Fibroblast of lung (primary cell): ENCODE results near the gene GTF2H1. TPM values are rescaled to one million over a fixed set of nuclear protein-coding genes. Genes with fewer than 3 reads are reported as not detected.

Experiments used
- DNase-seq, 2 donors: peaks; one replicate each; pipeline versions ENCODE4 v3.0.0 to v3.0.0-alpha.2; 2010; ENCODE audit warnings: low read depth in 2 of 2
- H2AFZ ChIP-seq: 2 replicates; pipeline ENCODE4 v1.5.1; 2012; ENCODE audit warnings: low read length, control low read depth, inconsistent platforms
- H3K27ac ChIP-seq: 2 replicates; pipeline ENCODE4 v1.5.1; 2011; ENCODE audit warnings: low read length, control low read depth; ENCODE audit not compliant: insufficient read depth
- H3K27me3 ChIP-seq: 2 replicates; pipeline ENCODE4 v1.5.1; 2011; ENCODE audit warnings: mild to moderate bottlenecking, low read length; ENCODE audit not compliant: control insufficient read depth, insufficient read depth
- H3K36me3 ChIP-seq: 2 replicates; pipeline ENCODE4 v1.5.1; 2011; ENCODE audit warnings: low read length; ENCODE audit not compliant: control insufficient read depth, insufficient read depth
- H3K4me1 ChIP-seq: 2 replicates; pipeline ENCODE4 v1.5.1; 2011; ENCODE audit warnings: low read length; ENCODE audit not compliant: control insufficient read depth, insufficient read depth; ENCODE audit errors: extremely low read depth
- H3K4me2 ChIP-seq: 2 replicates; pipeline ENCODE4 v1.5.1; 2011; ENCODE audit warnings: low read length, control low read depth; ENCODE audit not compliant: insufficient read depth; ENCODE audit errors: extremely low read depth
- H3K4me3 ChIP-seq, 4 experiments: fragments of 200-600 bp in 1 of 4; sonication (generic) in 1 of 4; replicated peaks in 1 of 4; 2 replicates each; pipeline ENCODE4 v1.5.1; 2011 to 2016; ENCODE audit warnings: low read length in 4 of 4, low read depth in 3 of 4, mild to moderate bottlenecking in 3 of 4, control low read depth in 2 of 4, inconsistent platforms in 1 of 4, mixed read lengths in 1 of 4; ENCODE audit not compliant: insufficient read depth in 1 of 4; ENCODE audit errors: control extremely low read depth in 1 of 4
- H3K79me2 ChIP-seq: 2 replicates; pipeline ENCODE4 v1.5.1; 2012; ENCODE audit warnings: mild to moderate bottlenecking, low read length, inconsistent platforms; ENCODE audit not compliant: control insufficient read depth, insufficient read depth
- H3K9ac ChIP-seq: 2 replicates; pipeline ENCODE4 v1.5.1; 2011; ENCODE audit warnings: mild to moderate bottlenecking, low read length, control low read depth; ENCODE audit not compliant: insufficient read depth
- H3K9me3 ChIP-seq: 2 replicates; pipeline ENCODE4 v1.5.1; 2012; ENCODE audit warnings: low read depth, low read length; ENCODE audit not compliant: control insufficient read depth, insufficient read depth
- H4K20me1 ChIP-seq: 2 replicates; pipeline ENCODE4 v1.5.1; 2011; ENCODE audit warnings: low read length; ENCODE audit not compliant: control insufficient read depth, insufficient read depth; ENCODE audit errors: extremely low read depth
- CTCF ChIP-seq, 2 donors: IDR thresholded peaks in 1 of 2; conservative IDR thresholded peaks in 1 of 2; 1 replicate in 1 of 2; 2 replicates in 1 of 2; pipeline ENCODE4 v1.5.1; 2011 to 2012; ENCODE audit warnings: low read length in 2 of 2, control low read depth in 1 of 2, inconsistent platforms in 1 of 2, low read depth in 1 of 2, mild to moderate bottlenecking in 1 of 2
- EZH2 ChIP-seq: IDR thresholded peaks from 2 replicates; pipeline ENCODE4 v1.5.1; 2012; ENCODE audit warnings: low read length, control low read depth, mild to moderate bottlenecking; ENCODE audit errors: missing control alignments
- polyA plus RNA-seq, 2 donors: library from polyadenylated mRNA; depleted of rRNA in 1 of 2; stranded (reverse) in 1 of 2; unstranded in 1 of 2; fragments of >200 nt; gene quantifications; 2 replicates each; pipeline ENCODE4 v1.2.1, GENCODE V29; 2011 to 2012; ENCODE audit warnings: missing spikeins in 1 of 2
- total RNA-seq: library from RNA; depleted of rRNA; stranded (reverse); fragments of >200 nt; gene quantifications from 2 replicates; pipeline ENCODE4 v1.2.1, GENCODE V29; 2014

Gene GTF2H1
- total and polyA plus RNA-seq, 2 donors (not counting 1 experiment from before 2014, with no cell fraction given) = 56.1 to 63.6 TPM

GRCh38 chr11:18332302-18332701 is 9.9 kb downstream of the GTF2H1 start:
- H3K9ac ChIP-seq = no peak overlapping the region
- H3K36me3 ChIP-seq = peaks cover 9% of the 10 kb centered on the region
- no peak overlapping the region for H3K4me2 ChIP-seq
- no peaks in the 10 kb centered on the region for H3K9me3 ChIP-seq
- no peak overlapping the region for H3K27ac ChIP-seq
- DNase-seq = peak in 1 of 2 donors; percentile 19
- no peaks in the 10 kb centered on the region for H4K20me1 ChIP-seq
- no peak overlapping the region for H3K4me3 ChIP-seq
- H3K79me2 ChIP-seq = peaks cover 27% of the 10 kb centered on the region
- no peaks in the 10 kb centered on the region for H3K4me1 ChIP-seq
- H3K27me3 ChIP-seq = no peaks in the 10 kb centered on the region
- no peak overlapping the region for H2AFZ ChIP-seq
- TF ChIP-seq EZH2 (no peak), CTCF (conservative IDR thresholded peaks at IDR 0.05 in 1 of 2, IDR thresholded peaks at IDR 0.05 in 1 of 2; ENCODE audit: low read depth in 1 of 2, low read length in 2 of 2) (no peak)

GRCh38 chr11:18332891-18333290 is 10.5 kb downstream of the GTF2H1 start:
- no peaks in the 10 kb centered on the region for H3K27me3 ChIP-seq
- no peaks in the 10 kb centered on the region for H3K4me1 ChIP-seq
- H3K79me2 ChIP-seq = peaks cover 21% of the 10 kb centered on the region
- no peak overlapping the region for H3K27ac ChIP-seq
- no peak overlapping the region for H3K9ac ChIP-seq
- H3K4me2 ChIP-seq = no peak overlapping the region
- no peak overlapping the region for H2AFZ ChIP-seq
- no peak overlapping the region for H3K4me3 ChIP-seq
- H4K20me1 ChIP-seq = no peaks in the 10 kb centered on the region
- TF ChIP-seq EZH2 (no peak), CTCF (conservative IDR thresholded peaks at IDR 0.05 in 1 of 2, IDR thresholded peaks at IDR 0.05 in 1 of 2; ENCODE audit: low read depth in 1 of 2, low read length in 2 of 2) (no peak)
- H3K36me3 ChIP-seq = peaks cover 9% of the 10 kb centered on the region
- no peak for DNase-seq
- no peaks in the 10 kb centered on the region for H3K9me3 ChIP-seq

- Histone ChIP-seq H2AFZ (no peak overlapping the region), H3K9ac (no peak overlapping the region), H3K4me3 (no peak overlapping the region), H3K4me1 (peaks cover 2% of the 10 kb centered on the region), H3K27me3 (no peaks in the 10 kb centered on the region), H3K4me2 (no peak overlapping the region), H3K27ac (peak overlapping the region; percentile 32), H3K79me2 (no peaks in the 10 kb centered on the region), H3K36me3 (peaks cover 3% of the 10 kb centered on the region), H4K20me1 (no peaks in the 10 kb centered on the region), H3K9me3 (no peaks in the 10 kb centered on the region)
- TF ChIP-seq CTCF (conservative IDR thresholded peaks at IDR 0.05 in 1 of 2, IDR thresholded peaks at IDR 0.05 in 1 of 2; ENCODE audit: low read depth in 1 of 2, low read length in 2 of 2) (no peak), EZH2 (no peak)
- DNase-seq = peak; percentile 54 to 59
Measured at GRCh38 chr11:18347471-18348125, 25.2 kb downstream of the GTF2H1 start.
